ENCODE results near the gene AURKA. TPM values are rescaled to one million over a fixed set of nuclear protein-coding genes. Genes with fewer than 3 reads are reported as not detected.
"Not testable (repeated sequence)": the region's sequence is repeated elsewhere in the genome, so short reads cannot be mapped to it uniquely, and the experiment has no call there.

The AURKA gene
- total RNA-seq, 1 donor from 2014 or later, result 27.5 TPM

DNA sequence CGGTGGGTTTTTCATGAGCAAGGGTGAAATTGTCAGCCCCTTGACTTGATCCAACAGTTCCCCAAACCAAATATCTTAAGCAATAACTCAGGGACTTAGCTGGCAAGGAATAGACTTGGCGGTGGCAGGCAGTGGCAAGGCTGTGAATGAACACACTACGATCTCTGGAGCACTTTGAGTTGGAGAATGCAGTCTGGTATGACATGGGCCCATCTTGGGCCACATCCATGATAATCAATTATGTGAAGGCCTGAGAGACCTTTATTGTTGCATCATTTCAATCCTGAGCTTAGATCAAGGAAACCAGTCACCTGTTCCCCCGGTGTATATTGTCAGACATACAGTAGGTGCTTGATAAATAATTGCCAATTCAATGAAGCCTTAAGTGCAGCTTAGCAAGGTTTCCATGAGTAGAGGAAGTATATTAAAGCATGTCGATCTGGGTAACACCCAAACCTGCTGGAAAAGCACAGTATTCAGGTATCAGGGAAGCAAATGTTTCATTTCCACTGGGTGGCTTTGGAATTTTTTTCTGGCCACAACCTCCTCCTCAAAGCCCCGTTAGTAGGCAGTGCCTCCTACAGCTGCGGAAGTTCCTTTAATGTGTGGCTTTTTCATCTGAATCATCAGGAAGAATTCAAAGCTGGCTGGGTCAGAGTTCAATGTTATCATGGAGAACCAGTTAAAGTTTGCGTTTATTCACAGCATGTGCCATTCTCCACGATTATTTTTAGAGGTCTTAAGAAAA is 30.2 kb upstream of the AURKA start:
- peak; percentile 23 to 88 for DNase-seq (ENCODE audit: low read depth in 2 of 2)

DNA sequence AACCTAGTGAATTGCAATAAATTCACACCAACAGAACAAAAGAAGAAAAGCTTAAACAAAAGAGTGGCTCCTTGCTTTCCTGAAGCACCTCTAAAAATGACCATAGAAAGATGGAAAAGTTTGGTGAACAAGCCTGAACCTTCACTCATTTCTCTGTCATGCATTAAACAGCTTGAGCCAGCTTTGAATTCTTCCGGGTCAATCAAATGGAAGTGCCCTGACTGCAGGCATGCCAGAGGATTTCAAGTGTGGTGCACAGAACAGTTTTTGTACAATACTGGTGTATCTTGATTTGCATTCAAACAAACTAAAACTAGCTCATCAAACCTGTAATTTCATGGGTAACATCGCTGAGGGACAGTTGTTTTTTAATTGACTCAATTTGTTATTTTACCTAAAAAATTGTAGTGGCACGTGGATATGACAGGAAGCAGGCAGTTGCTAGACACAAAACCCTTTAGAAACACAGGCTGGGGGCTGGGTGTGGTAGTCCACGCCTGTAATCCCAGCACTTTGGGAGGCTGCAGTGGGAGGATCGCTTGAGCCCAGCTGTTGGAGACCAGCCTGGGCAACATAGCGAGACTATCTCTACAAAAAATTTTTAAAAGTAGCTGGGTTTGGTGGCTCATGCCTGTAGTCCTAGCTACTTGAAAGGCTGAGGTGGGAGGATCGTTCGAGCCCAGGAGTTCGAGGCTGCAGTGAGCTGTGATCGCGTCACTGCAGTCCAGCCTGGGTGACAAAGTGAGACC is 29.1 kb upstream of the AURKA start:
- peak in 1 of 2 donors; percentile 24 for DNase-seq (ENCODE audit: low read depth in 2 of 2)

DNA sequence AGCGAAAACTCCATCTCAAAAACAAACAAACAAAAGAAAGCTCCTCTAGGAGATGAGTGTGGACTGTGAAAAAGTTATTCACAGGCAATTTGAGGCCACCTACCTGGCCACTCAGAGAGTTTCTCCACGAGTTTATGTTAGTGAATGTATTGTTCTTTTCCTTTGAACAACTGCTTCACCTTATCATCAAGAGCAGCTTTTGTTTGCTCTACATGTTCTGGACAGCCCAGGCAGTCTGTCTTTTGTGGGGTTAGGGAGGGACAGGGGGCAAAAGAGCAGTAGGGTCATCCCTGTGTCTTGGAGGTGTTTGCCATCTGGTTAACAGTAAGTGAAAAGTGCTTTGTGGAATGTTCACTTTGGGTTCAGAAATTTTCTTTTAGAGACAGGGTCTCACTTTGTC is 28.0 kb upstream of the AURKA start:
- no peak for DNase-seq (ENCODE audit: low read depth in 2 of 2)

DNA sequence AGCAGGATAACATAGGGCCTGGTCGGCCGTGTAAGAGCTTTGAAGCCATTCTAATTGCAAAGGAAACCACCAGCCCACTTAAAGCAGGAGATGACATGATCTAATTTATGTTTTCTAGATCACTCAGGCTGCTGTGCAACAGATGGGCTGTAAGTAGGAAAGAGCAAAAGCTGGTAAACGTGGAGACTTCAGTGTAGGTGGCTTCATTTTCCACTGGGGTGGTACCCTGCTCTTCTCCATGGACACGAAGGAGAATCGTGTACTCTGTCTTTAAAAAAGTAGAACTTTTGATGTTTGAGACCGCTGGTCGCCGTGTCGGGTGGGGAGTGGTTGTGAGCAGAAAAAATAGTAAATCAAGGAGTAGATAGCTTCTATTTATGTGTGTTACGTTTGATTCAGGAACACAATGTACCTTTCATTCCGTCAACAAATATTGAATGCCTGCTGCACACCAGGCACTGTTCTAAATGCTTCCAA is 26.4 kb upstream of the AURKA start:
- DNase-seq (ENCODE audit: low read depth in 2 of 2), result peak in 1 of 2 donors; percentile 31

DNA sequence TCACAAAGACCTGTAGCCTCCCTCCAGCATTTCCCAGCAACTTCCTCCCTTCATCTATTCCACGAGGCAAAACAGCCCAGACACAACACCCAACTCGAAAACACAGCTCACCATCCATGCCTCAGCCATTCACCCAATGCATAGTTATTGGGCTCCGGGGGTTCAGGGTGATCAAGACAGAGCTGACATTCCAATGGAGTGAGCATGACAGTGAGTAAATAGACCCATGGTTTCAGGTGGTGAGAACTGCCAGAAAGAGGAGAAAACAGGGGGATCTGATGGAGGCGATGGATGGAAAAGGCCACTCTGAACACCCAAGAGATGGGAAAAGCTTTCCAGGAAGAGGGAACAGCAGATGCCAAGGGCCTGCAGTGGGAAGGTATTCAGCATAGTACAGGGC is 25.9 kb upstream of the AURKA start:
- DNase-seq (ENCODE audit: low read depth in 2 of 2), result no peak

DNA sequence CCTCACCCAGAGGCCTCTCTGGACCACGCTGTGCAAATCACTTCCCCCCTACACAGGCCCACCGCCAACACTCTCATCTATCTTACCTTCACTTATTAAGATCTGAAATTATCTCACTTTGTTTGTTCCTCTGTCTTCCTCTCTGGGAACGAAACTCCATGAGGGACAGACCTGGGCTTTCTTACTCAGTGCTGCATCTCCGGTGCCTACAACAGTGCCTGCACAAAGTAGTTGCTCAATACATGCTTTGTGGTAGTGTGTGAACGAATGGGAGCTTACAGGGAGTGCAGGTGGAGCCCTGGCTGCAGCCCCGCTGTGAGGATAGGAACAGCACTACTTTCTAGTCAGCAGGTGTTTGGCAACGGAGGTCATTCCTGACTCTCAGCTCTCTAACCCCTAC is 25.4 kb upstream of the AURKA start:
- DNase-seq (ENCODE audit: low read depth in 2 of 2), result no peak

DNA sequence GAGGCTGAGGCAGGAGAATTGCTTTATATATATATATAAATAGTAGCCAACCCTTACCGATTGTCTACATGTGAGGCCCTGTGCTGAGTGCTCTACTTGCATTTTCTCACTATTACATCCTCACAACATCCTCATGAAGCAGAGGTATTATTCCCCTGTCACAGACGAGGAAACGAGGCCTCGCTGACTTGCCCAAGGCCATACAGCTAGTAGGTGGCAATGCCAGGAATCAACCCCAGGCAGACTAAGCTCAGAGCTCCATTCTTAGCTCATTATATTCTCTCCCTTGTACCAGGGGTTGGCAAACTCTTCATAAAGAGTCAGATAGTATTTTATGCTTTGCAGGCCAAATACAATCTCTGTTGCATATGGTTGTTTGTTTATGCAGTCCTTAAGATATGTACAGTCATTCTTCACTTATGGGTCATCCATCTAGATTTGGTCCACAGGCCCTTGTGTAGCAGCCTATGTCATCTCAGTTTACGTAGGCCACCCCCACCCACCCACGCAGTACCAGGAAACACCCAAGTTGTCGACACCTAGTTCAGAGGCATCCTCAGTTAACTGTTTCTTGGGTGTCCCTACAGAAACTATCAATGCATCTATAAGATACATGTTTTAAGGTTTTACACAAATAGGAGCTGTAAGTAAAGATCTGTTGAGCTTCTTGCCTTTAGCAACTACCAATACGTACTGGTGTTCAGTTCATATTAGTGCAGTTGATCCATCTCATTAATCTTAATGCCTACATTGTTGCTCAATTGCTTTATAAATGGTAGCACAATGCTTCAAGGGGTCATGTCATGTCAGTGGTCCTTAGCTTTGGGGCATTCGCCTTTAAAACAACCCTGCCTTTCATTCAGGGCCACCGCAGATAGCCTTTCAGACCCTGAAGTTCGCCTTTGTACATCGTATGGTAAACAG is 23.1 kb upstream of the AURKA start:
- DNase-seq (ENCODE audit: low read depth in 2 of 2), result no peak

DNA sequence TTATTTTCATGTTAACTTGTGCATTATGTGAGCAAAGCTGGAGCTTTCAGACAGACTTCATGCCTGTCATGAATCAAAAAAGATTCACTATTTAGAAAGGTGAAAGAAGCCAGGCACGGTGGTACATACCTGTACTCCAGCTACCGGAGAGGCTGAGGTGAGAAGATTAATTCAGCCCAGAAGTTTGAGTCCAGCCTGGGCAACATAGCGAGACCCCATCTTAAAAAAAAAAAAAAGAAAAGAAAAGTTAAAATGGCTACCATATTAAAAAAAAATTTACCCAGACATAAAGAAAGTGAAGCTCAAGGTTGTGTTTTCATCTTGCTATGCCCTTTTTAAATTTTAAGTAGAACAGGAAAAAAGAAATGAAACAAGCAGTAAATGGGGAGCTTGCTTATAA is 20.9 kb upstream of the AURKA start:
- DNase-seq (ENCODE audit: low read depth in 2 of 2), result no peak

DNA sequence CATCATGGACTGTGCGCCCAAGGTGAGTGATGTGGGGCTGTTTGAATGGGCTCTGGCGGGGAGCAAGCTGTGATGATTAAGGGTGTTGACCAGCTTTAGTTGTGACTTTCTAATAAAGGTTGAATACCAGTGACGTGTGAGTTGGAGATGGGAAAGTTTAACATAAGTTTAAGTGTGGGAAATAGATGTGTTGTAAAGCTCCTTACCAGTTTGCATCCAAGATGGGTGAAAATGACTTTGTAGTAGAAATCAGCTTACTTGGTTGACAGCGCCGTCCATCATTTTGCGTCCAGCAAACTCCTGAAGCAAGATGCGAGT is 20.4 kb upstream of the AURKA start:
- no peak for DNase-seq (ENCODE audit: low read depth in 2 of 2)

DNA sequence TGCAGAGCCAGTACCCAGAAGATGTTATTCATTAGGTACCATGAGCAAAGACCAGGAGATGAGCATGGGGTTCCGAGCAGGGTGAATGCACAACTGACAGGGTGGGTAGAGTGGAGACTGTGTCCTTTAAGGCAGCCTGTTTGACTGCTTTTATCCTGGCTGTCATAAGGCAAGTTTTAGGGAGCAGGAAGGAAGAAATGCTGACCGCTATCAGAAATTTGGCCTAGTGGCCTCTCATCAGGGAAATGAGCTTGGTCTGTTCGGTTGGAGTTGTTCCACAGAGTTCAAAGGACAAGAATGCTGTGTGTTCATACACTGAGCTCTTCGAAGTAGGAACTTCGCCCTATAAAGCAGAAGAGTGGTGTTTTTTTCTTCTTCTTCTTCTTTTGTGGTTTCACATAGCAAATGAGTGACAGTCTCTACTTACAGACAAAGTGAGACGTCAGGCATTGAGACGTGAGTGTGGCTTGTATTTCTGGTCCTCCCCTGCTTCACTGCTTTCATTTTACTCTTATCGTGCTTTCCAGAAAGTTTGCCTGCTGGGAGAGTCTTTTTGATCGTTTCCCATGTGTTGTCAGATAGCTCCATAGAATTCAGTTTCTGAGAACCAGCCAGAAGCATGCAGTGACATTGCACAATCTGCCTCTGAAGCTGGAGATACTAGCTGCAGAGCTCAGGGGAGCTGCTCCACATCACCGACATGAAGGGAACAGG is 19.9 kb upstream of the AURKA start, which contains the start of gene CASS4:
CASS4 (plus strand) TSS at position 502 of the 714 bp plus-strand sequence; CDS start at position 701, 199 bp downstream.
- peak in 1 of 2 donors; percentile 17 for DNase-seq (ENCODE audit: low read depth in 2 of 2)

DNA sequence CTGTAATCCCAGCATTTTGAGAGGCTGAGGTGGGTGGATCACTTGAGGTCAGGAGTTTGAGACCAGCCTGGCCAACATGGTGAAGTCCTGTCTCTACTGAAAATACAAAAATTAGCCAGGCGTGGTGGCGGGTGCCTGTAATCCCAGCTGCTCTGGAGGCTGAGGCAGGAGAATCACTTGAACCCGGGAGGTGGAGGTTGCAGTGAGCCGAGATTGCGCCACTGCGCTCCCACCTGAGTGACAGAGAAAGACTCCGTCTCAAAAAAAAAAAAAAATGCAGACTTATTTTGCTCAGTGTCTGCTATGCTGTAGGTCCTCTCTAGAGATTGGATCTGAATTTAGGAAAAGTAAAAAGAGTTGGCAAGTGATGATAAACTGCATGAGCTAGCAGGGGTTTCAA is 19.3 kb upstream of the AURKA start:
- DNase-seq (ENCODE audit: low read depth in 2 of 2), result not testable (repeated sequence)

DNA sequence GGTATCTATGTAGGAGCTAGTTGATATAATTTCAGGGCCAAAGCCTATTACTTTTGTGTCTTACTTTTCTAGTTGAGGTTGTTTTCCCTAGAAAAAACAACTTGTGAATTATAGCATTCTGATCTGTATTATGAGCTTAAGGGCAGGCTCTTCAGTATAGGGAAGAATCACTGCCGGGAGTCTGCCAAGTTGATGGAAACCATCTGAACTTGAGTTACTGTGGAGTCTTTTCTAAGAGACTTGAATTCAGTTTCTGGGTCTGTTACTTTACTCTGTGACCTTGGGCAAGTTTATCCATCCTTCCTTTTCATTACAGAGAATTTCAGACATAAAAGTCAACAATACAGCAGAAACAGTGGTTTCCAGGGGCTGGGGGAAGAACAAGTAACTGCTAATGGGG is 17.9 kb upstream of the AURKA start:
- no peak for DNase-seq (ENCODE audit: low read depth in 2 of 2)

DNA sequence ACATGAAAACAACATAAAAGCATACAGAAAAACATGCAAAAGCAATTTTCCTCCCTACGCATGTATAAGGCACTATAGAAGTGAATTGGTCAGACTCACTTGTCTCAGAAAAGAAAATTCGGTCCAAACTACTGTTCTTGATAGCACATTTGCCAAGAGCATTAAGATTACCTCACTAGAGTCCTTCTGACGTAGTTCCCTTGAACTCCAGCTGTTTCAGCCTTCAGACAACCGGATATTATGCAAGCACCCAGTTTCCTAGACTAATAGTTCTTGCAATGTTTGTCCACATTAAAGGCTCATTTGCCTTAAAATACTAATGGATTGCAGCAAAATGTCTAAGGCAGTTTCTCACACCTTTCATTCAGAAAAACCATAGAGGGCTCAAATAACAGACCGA is 17.5 kb upstream of the AURKA start:
- no peak for DNase-seq (ENCODE audit: low read depth in 2 of 2)

DNA sequence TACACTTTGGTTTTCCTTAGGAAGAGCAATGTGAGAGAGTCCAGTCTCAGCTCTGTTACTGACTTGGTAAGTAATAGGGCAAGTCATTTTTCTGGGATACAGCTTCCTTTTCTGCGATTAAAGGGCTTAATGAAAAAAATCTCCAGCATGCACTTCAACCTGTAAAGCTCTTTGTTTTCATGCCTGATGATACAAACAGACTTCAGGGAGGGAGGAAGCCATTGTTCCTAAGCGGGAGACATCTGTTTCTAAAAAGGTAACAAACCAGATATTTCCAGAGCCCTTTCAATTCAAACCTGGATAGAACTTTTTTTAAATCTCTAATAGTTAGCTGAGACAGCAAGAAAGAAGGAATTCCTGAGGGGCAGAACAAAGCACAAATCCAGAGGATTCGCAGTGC is 14.9 kb upstream of the AURKA start:
- no peak for DNase-seq (ENCODE audit: low read depth in 2 of 2)

DNA sequence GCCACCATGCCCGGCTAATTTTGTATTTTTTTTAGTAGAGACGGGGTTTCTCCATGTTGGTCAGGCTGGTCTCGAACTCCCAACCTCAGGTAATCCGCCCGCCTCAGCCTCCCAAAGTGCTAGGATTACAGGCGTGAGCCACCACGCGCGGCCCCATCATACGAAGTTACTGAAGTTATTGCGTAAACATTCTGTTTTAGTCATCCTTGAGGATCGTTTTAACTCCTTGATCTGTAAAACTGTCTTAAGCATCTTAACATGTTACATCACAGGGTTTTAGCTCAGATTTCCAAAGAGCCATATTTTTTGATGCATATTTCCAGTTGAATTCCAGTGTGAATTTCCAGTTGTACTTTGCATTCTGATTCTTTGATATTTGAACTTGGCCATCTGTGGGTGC is 13.3 kb upstream of the AURKA start:
- not testable (repeated sequence) for DNase-seq (ENCODE audit: low read depth in 2 of 2)

DNA sequence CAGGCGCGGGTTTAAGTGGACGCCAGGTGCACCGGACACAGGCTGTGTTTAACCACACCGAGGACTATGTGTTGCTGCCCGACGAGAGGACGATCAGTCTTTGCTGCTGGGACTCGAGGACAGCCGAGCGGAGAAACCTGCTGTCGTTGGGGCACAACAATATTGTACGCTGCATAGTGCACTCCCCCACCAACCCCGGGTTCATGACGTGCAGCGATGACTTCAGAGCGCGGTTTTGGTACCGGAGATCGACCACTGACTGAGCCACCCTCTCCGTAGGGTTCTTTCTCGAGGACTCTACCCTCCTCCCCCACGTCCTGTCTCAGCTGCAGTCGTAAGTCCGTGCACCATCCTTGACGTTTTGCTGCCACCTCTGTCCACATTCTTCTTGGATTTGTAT is 11.4 kb upstream of the AURKA start:
- no peak for DNase-seq (ENCODE audit: low read depth in 2 of 2)

DNA sequence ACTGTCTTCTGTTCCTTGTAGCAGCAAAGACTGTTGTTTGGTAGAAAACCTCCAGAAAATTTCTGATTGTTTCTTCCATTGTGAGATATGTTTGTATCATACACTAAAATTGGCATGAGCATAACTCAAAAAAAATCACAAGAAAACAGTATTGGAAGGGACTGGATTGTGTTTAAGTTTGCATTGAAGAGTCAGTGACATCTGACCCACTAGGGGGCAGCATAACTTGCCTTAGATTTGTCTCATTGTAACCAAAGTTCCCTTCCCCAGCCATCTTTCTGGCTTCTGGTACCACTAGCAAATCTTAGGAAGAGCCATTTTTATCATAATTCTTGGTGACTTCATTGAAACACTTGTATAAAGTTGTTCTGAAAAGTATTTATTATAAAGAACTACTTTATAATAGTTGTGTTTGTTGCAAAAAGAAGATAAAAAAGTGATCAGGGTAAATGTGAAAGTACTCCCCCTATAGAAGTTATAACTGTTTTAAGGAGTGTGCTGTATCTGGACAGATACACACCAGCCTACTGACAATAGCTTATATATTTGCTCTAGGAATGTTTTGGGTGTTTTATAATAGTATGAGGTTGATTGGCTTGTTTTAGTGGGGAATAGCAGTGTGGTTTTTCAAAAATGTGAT is 8.1 kb upstream of the AURKA start:
- peak; percentile 61 to 82 for DNase-seq (ENCODE audit: low read depth in 2 of 2)

DNA sequence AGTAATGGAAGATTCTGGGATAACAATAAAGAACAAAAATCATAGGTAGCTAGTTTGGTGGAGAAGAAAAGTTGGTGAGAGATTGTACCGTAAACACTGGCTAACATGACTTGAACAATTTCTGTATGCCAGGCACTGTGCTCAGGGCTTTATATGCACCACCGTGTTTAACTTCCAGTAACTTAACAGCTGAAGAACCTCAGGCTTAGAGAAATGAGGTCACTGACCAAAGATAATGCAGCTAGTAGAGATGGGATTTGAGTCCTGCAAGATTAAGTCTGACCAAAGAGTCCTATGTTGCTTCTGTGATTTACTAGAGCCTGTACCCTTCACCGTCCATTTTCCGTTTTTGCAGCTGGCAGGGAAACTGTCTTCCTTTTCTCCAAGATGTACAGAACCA is 3.2 kb upstream of the AURKA start:
- no peak for DNase-seq (ENCODE audit: low read depth in 2 of 2)

DNA sequence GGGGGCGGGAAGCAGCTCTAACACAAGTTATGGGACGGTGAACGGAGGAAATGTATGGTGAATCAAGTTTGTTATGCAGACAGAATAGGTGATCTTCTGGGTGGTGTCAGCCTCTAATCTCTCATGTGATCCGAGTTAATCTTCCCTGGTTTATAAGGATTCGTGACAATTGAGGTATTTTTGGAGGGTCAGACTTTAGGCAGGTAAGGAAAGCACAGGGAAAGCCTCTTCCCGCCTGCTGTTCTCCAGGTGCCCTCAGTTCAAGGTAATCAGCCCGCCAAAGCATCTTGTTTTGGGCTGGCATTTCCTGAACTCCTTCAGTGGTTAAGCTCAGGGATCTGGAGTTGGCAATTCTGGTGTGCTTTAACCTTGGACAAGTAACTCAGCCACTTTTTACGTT is 1.6 kb upstream of the AURKA start:
- no peak for DNase-seq (ENCODE audit: low read depth in 2 of 2)

DNA sequence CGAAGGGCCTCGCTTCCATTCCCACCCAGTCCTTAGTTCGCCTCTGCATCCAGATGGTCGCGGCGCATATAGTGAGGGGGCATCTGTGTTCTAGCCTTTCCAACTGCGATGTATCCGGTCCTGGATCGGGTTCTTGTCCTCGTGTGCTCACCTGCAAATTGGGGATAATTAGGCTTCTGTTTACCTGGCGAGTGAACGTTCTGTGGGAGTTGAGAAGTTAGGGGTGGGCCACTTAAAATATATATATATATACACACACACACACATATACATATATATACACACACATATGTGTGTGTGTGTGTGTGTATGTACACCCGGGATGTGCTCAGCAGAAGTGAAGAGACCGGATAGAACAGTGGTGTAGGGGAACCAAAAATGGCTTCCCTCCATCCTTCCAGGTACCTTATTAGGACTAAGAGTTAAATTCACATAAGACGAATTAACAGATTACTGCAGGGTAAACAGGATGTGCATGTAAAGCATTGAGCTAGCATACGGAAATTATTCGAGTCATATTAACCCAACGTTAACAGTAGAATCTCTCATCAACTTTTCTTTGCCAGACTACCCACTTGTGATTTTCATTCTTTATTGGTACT is 967 bp upstream of the AURKA start:
- DNase-seq (ENCODE audit: low read depth in 2 of 2), result peak in 1 of 2 donors; percentile 21

Data from dermis microvascular lymphatic vessel endothelial cell (primary cell).